Non-pigmented ciliary epithelial cell (primary cell): ENCODE measurements around the gene KIFC1.

Experiments used
- DNase-seq: peaks from one replicate; pipeline ENCODE4 v3.0.0-alpha.2; 2010; ENCODE audit warnings: low read depth

Gene KIFC1

GRCh38 chr6:33410711-33411631 lies 19.3 kb downstream of the KIFC1 start, which contains the start of gene PHF1:
PHF1 (plus strand) TSS chr6:33411014; CDS start chr6:33412264, 1,250 bp downstream.
- DNase-seq, result no peak

GRCh38 chr6:33411632-33412005 lies 20.0 kb downstream of the KIFC1 start:
- no peak for DNase-seq

- DNase-seq, result no peak
Observed at GRCh38 chr6:33412140-33413009, 20.8 kb downstream of the KIFC1 start.

- no peak for DNase-seq
Observed at GRCh38 chr6:33413241-33414120, 21.9 kb downstream of the KIFC1 start.

GRCh38 chr6:33414592-33415271 lies 23.1 kb downstream of the KIFC1 start:
- no peak for DNase-seq

- no peak for DNase-seq
Observed at GRCh38 chr6:33415831-33416230, 24.2 kb downstream of the KIFC1 start.

GRCh38 chr6:33416386-33417127 lies 24.9 kb downstream of the KIFC1 start:
- DNase-seq, result no peak

GRCh38 chr6:33417128-33417902 lies 25.7 kb downstream of the KIFC1 start:
- peak; percentile 67 for DNase-seq

- peak; percentile 99 for DNase-seq
Observed at GRCh38 chr6:33417903-33418689, 26.5 kb downstream of the KIFC1 start, which contains the start of gene CUTA. CUTA (minus strand) TSS chr6:33418107; CDS start chr6:33418000, 107 bp downstream.

GRCh38 chr6:33418690-33419291 lies 27.2 kb downstream of the KIFC1 start:
- no peak for DNase-seq

- DNase-seq, result no peak
Observed at GRCh38 chr6:33419580-33420490, 28.2 kb downstream of the KIFC1 start, which contains the start of gene SYNGAP1. SYNGAP1 (plus strand) TSS chr6:33420065; CDS start chr6:33420265, 200 bp downstream.

GRCh38 chr6:33420491-33421343 lies 29.1 kb downstream of the KIFC1 start:
- DNase-seq, result no peak

- no peak for DNase-seq
Observed at GRCh38 chr6:33421344-33421643, 29.7 kb downstream of the KIFC1 start.

GRCh38 chr6:33423777-33424176 lies 32.2 kb downstream of the KIFC1 start:
- DNase-seq, result no peak

- DNase-seq, result no peak
Observed at GRCh38 chr6:33424855-33425667, 33.4 kb downstream of the KIFC1 start.
